GM21526 (cell line): ENCODE results near the gene ZSCAN26.

Experiments used
- ATAC-seq: cut with Tn5 transposase; IDR thresholded peaks from one replicate; pipeline ENCODE4 v1.9.1; 2021; ENCODE audit warnings: moderate library complexity; ENCODE audit not compliant: unreplicated experiment, low FRiP score

The ZSCAN26 gene

DNA sequence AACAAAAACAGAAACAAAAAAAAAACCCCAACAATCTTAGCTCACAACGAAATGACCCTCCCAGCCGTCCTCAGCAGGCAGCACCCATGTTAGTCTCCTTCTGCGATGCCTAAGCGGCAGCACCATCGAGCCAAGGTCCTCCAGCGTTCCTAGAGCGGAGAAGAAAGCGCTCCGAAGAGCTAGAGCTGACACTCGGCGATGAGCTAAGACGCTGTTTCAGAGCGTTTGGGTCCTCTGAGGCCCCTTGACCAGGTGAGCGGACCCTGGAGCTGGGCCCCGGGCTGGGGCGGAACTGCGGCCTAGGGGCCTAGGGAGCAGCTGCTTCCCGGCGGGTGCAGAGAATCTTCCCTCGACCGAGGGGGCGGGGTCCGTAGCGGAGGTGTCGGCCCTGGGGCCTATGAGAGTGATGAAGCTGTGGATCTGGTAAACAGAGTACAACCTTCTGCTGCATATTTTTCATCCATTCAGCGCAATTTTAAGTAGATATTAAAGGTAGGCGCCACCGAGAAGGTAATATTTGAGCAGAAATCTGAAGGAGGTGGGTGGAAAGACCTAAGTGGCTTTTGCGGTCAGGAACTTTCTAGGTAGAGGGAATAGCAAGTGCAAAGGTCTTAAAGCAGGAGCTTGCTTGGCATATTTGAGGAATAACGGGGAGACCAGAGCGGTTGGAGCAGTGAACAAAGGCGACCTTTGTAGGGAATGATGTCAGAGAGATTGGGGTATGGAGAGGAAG, at the start of gene ZSCAN26:
TSS of gene ZSCAN26 (plus strand) at position 182 of the 733 bp plus-strand sequence. CDS start 4,777 bp downstream, outside the sequence.
- peak; percentile 86 for ATAC-seq

DNA sequence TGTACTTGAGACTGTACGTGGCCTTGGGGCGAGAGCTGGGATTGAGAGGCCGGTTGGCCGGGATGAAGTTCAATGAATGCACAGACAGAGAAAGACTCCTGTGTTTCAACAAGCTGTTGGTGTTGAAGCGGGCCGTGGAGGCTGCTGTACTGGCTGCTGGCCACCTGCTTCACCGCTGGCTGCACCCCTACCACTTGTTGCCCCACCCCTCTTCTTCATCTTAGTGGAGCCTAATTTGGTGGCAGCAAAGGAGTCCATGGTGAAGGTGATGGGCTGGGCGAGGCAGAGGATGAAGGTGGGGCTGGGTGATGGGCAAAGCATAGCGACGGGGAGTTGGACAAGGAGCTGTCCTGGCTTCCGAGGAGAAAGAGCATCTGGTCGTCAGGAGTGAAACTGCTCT, 49.1 kb upstream of the ZSCAN26 start:
- ATAC-seq, result no peak

DNA sequence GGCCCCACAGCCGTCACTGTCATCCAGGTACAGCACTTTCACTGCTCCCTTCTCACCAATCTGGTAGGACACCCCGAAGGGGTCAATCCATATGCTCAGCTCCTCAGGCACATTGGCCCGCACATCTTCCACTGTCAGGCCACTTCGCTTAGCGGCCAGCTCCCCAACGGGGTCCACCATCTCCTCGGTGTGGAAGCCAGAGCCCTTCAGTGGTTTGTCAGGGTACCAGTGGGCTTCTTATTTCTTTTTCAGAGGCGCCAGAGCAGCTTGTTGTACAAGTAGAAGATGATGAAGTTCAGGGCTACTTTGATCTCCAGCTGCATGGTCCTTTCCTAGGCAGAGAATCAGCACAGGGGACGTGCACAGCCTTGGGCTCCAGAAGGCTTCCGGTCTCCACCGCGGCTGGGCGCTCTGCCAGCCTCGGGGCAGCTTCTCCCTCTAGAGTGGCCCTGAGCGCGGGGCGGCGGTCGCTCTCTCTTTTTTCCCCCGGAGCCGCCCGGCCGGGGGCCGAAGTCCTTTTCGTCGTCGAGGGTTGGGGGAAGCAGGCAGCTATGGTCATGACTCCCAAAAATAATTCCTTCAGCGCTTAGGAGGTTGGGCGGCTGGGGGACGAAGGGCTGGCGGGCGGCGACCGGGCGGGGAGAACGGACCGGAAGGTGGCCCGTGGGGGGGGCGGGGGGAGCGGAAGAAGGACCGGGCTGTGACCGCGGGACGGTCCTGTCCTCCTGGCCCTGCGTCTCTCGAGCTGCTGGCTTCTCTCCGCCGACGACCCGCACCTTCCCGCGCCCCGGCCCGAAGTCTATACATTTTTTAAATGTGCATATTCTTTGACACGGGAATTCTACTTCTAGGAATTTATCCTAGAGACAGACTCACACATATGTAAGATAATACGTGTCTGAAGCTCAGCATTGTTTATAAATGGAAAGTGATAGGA, 48.4 kb upstream of the ZSCAN26 start:
- no peak for ATAC-seq

- ATAC-seq, result no peak
Observed at GRCh38 chr6:28220257-28221133, 46.4 kb upstream of the ZSCAN26 start.

DNA sequence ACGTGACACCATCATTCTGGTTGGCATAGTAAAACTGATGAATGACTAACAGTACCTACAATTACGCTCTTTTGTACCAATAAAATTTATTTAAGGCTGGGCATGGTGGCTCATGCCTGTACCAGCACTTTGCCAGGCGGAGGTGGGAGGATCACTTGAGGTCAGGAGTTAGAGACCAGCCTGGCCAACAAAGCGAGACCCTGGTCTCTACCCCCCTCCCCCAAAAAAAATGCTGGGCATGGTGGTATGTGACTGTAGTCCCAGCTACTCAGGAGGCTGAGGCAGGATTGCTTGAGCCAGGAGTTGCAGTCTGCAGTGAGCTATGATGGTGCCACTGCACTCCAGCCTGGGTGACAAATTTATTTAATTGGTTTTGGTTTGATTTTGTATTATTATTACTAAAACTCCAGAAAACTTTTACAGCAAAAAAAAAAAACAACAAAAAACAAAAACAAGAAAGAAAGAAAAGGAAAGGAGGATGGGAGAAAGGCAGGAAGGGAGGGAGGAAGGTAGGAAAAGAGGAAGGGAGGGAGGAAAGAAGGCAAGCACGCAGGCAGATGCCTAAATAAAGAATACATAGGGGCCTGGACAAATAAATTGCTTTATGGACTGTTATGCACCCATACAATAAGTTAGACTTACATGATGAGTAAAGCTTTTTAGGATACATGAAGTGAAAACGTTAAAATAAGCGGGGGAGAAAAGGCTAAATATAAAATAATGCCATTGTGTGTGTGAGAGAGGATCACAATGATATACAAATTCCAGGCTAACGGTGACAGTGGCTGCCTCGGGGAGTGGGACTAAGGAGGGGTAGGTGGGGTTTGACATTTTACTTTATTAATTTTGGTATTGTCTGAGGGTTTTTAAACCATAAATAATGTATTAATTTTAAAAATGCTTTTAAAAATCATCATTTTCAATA, 42.5 kb upstream of the ZSCAN26 start:
- ATAC-seq, result no peak

GRCh38 chr6:28225056-28225834, 41.7 kb upstream of the ZSCAN26 start, which contains the start of gene ZSCAN9:
Gene ZSCAN9 (plus strand): TSS chr6:28225275. CDS start chr6:28227085, 1,810 bp downstream.
- ATAC-seq, result peak; percentile 88

DNA sequence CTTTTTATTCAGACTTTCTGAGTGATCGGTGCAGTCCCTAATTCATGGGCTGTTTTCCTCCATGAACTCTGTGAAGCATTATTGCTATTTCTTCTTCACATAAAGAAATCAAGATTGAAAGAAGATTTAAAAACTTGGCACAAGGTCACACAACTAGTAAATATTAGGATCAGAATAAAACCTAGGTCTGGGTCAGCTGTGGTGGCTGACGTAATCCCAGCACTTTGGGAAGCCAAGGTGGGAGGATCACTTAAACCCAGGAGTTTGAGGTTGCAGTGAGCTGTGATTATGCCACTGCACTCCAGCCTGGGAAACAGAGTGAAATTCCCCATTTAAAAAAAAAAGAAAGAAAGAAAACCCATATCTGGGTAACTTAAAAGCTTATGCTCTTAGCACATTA, 40.5 kb upstream of the ZSCAN26 start:
- ATAC-seq, result no peak

DNA sequence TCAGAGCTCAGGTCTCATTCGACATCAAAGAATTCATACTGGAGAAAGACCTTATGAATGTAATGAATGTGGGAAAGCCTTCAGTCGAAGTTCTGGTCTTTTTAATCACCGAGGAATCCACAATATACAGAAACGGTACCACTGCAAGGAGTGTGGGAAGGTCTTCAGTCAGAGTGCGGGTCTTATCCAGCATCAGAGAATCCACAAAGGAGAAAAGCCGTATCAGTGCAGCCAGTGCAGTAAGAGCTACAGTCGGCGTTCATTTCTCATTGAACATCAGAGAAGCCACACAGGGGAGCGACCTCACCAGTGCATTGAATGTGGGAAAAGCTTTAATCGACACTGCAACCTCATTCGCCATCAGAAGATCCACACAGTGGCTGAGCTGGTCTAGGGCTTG, 34.2 kb upstream of the ZSCAN26 start:
- no peak for ATAC-seq

DNA sequence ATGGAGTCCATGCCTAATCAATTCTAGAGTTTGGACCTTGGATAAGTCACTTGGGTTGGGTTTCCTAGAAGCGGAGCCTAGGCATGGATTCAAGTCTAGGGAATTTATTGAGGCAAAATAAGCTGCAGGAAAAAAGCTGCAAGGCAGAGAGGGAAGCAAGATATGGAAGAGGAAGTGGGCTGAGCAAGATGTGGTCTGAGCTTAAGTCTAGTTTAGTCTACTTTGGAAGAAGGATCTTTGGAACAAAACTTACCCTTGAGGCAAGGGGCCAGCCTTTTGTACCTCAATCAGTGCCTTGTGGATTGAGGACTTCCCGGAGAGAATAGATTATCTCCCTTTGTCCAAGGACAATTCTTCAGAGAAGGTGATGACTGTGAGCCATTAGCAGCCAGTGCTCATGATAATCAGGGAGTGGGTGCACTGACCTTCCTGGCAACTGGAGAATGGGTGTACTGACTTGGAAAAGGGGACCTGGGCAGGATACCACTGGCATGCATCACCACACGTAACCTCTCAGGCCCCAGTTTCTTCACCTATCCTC, 31.0 kb upstream of the ZSCAN26 start:
- no peak for ATAC-seq

- no peak for ATAC-seq
Observed at GRCh38 chr6:28239636-28240035, 27.3 kb upstream of the ZSCAN26 start.

GRCh38 chr6:28240471-28240870, 26.5 kb upstream of the ZSCAN26 start:
- no peak for ATAC-seq

DNA sequence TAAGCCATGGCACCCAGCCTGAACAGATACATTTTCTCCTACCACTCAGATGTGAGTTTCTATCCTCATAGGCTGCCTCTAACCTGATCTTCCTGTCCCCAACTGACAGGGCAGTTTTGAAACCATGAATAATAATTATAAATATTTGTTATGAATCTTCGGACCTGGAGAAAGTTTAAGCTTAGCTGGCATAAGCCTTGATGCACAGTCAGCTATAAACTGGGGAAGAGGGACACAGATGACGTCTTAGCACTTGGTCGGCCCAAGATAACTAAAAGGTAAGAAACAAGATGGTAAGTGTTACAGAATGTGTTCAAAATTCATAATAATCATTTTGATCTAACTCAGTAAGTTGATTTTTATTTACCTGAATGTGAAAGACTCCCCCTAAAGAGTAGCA, 23.0 kb upstream of the ZSCAN26 start:
- ATAC-seq, result no peak

- ATAC-seq, result no peak
Observed at GRCh38 chr6:28245206-28245941, 21.6 kb upstream of the ZSCAN26 start.

DNA sequence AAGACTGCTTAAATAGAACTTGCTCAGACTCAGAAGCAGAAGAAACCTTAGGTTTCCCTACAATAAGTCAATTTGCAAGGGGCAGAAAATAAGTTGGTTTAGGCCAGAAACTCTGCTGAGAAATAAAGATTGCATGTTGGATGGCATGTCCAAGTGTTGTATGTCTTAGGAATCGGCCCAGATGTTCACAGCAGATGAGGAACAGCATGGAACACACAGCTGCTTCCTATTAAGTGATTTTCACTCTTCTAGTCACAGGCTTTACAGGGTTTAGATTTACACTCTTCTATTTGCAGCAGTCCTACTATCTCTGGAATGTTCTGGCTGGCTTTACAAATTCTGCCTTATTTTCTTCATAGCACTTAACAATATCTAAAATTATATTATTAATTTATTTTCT, 18.0 kb upstream of the ZSCAN26 start:
- ATAC-seq, result no peak

GRCh38 chr6:28250747-28251146, 16.2 kb upstream of the ZSCAN26 start:
- no peak for ATAC-seq

DNA sequence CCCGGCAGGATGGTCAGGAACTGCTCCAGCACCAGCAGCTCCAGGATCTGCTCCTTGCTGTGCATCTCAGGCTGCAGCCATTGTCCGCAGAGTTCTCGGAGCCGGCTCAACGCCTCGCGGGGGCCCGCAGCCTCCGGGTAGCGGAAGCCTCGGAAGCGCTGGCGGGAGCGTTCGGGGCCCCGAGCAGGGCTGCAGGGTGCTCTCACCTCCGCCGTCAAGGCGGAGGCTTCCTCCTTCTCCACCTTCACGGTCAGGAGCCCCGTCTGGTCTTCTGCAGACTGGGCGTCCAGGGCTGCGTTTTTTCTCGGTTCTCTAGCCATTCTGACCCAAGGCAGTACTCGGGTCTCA, 15.3 kb upstream of the ZSCAN26 start:
- peak; percentile 45 for ATAC-seq

DNA sequence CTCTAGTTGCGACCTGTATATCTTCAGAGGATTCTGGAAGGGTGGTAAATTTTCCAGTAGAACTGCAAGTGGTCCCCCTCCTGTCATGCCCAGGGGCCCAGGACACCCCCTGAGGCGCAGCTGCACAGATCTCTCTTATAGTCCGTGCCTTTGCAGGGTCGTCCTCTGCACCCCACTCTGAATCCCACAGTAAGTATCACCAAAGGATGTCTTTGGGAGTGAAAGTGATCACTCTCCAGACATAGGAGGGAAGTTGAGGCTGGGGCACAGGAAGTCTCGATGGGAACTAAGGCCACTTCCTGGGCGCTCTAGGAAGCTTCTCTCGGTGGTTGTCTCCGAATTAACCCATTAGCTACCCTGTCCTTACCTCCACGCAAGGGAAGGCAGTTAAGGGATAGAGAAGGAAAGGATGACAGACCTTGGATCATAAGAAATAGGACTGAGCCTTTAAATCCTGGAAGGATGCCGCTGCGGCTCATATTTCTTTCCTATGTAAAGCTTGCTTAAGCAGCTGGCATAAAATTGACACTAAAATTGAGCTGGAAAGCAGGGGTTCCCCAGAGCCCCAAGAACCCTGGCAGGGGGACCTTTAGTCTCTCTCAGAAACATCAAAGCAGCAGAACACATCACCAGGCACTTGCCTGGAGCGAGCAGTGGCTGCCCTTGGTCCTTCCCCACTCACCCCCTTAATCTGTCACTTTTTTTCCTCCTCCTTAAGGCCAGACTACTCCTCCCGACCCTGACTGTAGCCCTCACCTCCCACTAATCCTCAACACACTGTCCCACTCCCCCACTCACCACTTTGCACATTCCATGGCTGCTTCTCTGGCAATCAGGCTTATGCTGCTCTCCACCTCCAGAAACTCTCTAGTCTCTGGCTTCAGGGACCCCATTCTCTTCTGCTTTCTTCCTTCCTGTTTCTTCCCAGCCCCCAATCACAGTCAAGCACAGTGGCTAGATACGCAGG, 14.7 kb upstream of the ZSCAN26 start, which contains the start of gene ZKSCAN4:
TSS of gene ZKSCAN4 (minus strand) at position 261 of the 967 bp plus-strand sequence. CDS start 289 bp downstream, outside the sequence.
- peak; percentile 67 for ATAC-seq
